ENCODE measurements around the gene SCARF2. TPM values are rescaled to one million over a fixed set of nuclear protein-coding genes. Genes with fewer than 3 reads are reported as not detected.

SCARF2 gene
- total and polyA plus RNA-seq, 2 of the 13 experiments (the other 11 are each of a cell fraction or from before 2014, with no cell fraction given), result 3.3 to 6.2 TPM

DNA sequence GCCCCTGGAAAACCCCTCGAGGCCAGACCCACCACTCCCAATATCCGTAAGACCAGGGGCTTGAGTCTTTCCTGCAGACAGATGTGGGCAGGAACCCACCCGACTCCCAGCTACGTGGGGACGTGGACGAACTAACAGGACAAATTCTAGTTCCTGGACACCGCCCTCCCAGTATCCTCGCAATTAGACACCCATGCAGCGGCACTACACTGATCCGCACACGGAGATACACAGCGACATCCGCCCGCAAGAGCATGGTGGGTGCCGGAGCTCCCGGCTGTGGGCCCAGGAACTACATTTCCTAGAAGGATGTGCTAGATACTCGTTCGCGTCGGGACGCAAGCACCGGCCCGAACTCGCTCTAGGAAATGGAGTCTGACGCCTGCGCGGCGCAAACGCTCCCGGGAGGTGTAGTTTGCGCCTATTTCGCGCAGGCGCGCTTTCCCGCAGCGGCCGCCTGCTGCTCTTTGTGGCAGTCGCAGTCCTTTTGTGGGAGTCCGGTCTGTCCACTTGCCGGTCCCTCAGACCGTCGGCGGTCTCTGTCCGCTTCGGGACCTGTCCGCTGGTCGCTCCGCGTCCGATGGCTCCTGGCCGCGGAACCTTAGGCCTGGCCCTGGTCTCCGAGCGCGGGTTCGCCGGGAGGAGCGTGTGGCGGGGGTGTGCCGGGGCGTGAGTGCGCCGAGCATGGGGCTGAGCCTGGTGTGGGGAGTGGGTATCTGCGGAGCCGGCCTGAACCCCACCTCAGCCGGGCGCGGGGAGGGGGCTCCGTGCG, 43.7 kb downstream of the SCARF2 start, which contains the start of gene ZNF74 (continued):
- TF ChIP-seq, protein P1, sequence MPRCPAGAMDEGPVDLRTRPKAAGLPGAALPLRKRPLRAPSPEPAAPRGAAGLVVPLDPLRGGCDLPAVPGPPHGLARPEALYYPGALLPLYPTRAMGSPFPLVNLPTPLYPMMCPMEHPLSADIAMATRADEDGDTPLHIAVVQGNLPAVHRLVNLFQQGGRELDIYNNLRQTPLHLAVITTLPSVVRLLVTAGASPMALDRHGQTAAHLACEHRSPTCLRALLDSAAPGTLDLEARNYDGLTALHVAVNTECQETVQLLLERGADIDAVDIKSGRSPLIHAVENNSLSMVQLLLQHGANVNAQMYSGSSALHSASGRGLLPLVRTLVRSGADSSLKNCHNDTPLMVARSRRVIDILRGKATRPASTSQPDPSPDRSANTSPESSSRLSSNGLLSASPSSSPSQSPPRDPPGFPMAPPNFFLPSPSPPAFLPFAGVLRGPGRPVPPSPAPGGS (CRISPR knock-in tag; IDR thresholded peaks at IDR 0.05), result peak; percentile 77; the same call in 1 of the 2 replicates
- TF ChIP-seq ZBTB8A (CRISPR knock-in tag; IDR thresholded peaks at IDR 0.05; ENCODE audit: borderline replicate concordance, low read depth) (no peak), SAP130 (CRISPR knock-in tag; IDR thresholded peaks at IDR 0.05; ENCODE audit: low read depth) (peak; percentile 79), ZNF891 (CRISPR knock-in tag; IDR thresholded peaks at IDR 0.05) (0 out of 2 replicates have a peak, but pooled peaks have one; percentile 20), KDM2A (CRISPR knock-in tag; IDR thresholded peaks at IDR 0.05; ENCODE audit: borderline replicate concordance, low read depth) (peak; percentile 80; the same call in 1 of the 2 replicates), EHMT2 (IDR thresholded peaks at IDR 0.05; ENCODE audit: borderline replicate concordance, low read depth, low read length) (no peak), SP2 (CRISPR knock-in tag; IDR thresholded peaks at IDR 0.05) (0 out of 2 replicates have a peak, but pooled peaks have one; percentile 46), ARNT2 (CRISPR knock-in tag; IDR thresholded peaks at IDR 0.05; ENCODE audit: low read depth) (peak; percentile 9; the same call in 1 of the 2 replicates), NFIB (CRISPR knock-in tag; IDR thresholded peaks at IDR 0.05; ENCODE audit: borderline replicate concordance) (no peak), NCOR1 (IDR thresholded peaks at IDR 0.05; ENCODE audit: borderline replicate concordance, low read length) (no peak), ZNF746 (CRISPR knock-in tag; IDR thresholded peaks at IDR 0.05) (peak; percentile 65; the same call in 1 of the 2 replicates), ZNF432 (CRISPR knock-in tag; IDR thresholded peaks at IDR 0.05; ENCODE audit: borderline replicate concordance) (no peak), ZNF605 (CRISPR knock-in tag; IDR thresholded peaks at IDR 0.05) (no peak; the same call in 1 of the 2 replicates), FOSL1 (CRISPR knock-in tag; IDR thresholded peaks at IDR 0.05; ENCODE audit: borderline replicate concordance) (no peak), POLR2G (IDR thresholded peaks at IDR 0.05; ENCODE audit: low read depth, low read length) (peak; percentile 90), U2AF1 (optimal IDR thresholded peaks at IDR 0.05; ENCODE audit: low read depth, low read length) (peak; percentile 48), JARID2 (CRISPR knock-in tag; IDR thresholded peaks at IDR 0.05; ENCODE audit: insufficient replicate concordance) (no peak)
- TF ChIP-seq, protein P2, sequence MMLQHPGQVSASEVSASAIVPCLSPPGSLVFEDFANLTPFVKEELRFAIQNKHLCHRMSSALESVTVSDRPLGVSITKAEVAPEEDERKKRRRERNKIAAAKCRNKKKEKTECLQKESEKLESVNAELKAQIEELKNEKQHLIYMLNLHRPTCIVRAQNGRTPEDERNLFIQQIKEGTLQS (CRISPR knock-in tag; IDR thresholded peaks at IDR 0.05), result peak; percentile 40; the same call in 1 of the 2 replicates
- TF ChIP-seq, protein P3, sequence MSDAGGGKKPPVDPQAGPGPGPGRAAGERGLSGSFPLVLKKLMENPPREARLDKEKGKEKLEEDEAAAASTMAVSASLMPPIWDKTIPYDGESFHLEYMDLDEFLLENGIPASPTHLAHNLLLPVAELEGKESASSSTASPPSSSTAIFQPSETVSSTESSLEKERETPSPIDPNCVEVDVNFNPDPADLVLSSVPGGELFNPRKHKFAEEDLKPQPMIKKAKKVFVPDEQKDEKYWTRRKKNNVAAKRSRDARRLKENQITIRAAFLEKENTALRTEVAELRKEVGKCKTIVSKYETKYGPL (CRISPR knock-in tag; IDR thresholded peaks at IDR 0.05), result no peak
- TF ChIP-seq, protein P4, sequence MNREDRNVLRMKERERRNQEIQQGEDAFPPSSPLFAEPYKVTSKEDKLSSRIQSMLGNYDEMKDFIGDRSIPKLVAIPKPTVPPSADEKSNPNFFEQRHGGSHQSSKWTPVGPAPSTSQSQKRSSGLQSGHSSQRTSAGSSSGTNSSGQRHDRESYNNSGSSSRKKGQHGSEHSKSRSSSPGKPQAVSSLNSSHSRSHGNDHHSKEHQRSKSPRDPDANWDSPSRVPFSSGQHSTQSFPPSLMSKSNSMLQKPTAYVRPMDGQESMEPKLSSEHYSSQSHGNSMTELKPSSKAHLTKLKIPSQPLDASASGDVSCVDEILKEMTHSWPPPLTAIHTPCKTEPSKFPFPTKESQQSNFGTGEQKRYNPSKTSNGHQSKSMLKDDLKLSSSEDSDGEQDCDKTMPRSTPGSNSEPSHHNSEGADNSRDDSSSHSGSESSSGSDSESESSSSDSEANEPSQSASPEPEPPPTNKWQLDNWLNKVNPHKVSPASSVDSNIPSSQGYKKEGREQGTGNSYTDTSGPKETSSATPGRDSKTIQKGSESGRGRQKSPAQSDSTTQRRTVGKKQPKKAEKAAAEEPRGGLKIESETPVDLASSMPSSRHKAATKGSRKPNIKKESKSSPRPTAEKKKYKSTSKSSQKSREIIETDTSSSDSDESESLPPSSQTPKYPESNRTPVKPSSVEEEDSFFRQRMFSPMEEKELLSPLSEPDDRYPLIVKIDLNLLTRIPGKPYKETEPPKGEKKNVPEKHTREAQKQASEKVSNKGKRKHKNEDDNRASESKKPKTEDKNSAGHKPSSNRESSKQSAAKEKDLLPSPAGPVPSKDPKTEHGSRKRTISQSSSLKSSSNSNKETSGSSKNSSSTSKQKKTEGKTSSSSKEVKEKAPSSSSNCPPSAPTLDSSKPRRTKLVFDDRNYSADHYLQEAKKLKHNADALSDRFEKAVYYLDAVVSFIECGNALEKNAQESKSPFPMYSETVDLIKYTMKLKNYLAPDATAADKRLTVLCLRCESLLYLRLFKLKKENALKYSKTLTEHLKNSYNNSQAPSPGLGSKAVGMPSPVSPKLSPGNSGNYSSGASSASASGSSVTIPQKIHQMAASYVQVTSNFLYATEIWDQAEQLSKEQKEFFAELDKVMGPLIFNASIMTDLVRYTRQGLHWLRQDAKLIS (CRISPR knock-in tag; IDR thresholded peaks at IDR 0.05), result no peak
- TF ChIP-seq, protein P5, sequence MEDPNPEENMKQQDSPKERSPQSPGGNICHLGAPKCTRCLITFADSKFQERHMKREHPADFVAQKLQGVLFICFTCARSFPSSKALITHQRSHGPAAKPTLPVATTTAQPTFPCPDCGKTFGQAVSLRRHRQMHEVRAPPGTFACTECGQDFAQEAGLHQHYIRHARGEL (CRISPR knock-in tag; IDR thresholded peaks at IDR 0.05), result no peak
- TF ChIP-seq, protein P6, sequence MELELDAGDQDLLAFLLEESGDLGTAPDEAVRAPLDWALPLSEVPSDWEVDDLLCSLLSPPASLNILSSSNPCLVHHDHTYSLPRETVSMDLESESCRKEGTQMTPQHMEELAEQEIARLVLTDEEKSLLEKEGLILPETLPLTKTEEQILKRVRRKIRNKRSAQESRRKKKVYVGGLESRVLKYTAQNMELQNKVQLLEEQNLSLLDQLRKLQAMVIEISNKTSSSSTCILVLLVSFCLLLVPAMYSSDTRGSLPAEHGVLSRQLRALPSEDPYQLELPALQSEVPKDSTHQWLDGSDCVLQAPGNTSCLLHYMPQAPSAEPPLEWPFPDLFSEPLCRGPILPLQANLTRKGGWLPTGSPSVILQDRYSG (CRISPR knock-in tag; IDR thresholded peaks at IDR 0.05), result no peak

Measured in HepG2 (cell line).